ENCODE measurements around the gene CCDC146.
"Not testable (repeated sequence)": the region's sequence is repeated elsewhere in the genome, so short reads cannot be mapped to it uniquely, and the experiment has no call there.

GRCh38 chr7:77171073-77171472, 48.7 kb downstream of the CCDC146 start:
- TF ChIP-seq E2F5 (CRISPR knock-in tag; IDR thresholded peaks at IDR 0.05); ZNF24 (IDR thresholded peaks at IDR 0.05); SRSF7 (optimal IDR thresholded peaks at IDR 0.05; ENCODE audit: low read depth, low read length); SMARCA4 (IDR thresholded peaks at IDR 0.05); ZBTB33 (CRISPR knock-in tag; IDR thresholded peaks at IDR 0.05); GTF2F1 (IDR thresholded peaks at IDR 0.05; ENCODE audit: low read depth, low read length); DPF2 (IDR thresholded peaks at IDR 0.05); ERF (CRISPR knock-in tag; IDR thresholded peaks at IDR 0.05); RB1 (IDR thresholded peaks at IDR 0.05; ENCODE audit: low read depth): not testable (repeated sequence)

Data from K562 (cell line).